ENCODE results near the gene MAP6. TPM values are rescaled to one million over a fixed set of nuclear protein-coding genes. Genes with fewer than 3 reads are reported as not detected.

Gene MAP6
- total and polyA plus RNA-seq, 10 of the 15 experiments (the other 5 are each of a cell fraction or from before 2014, with no cell fraction given): 0.06 to 0.19 (median 0.11) TPM; not detected in 5

- no peak for TF ChIP-seq SIX5 (IDR thresholded peaks at IDR 0.05; ENCODE audit: low read depth, low read length, severe bottlenecking)
- TF ChIP-seq ZNF622 (IDR thresholded peaks at IDR 0.05): no peak
- TF ChIP-seq SUPT20H (IDR thresholded peaks at IDR 0.05; ENCODE audit: borderline replicate concordance, control insufficient read depth, low read depth, low read length): no peak
Measured at GRCh38 chr11:75571625-75572024, 97.2 kb downstream of the MAP6 start (continued).

- WGBS (ENCODE audit: insufficient coverage, insufficient replicate concordance, low lambda C conversion rate, missing lambda C conversion rate): 63% methylated on average over 9 of the region's 9 CpGs
- Histone ChIP-seq H3K4me2 (ENCODE audit: control insufficient read depth, insufficient read depth) (no peak overlapping the region), H3K79me2 (ENCODE audit: control insufficient read depth, insufficient read depth, low read length) (no peaks in the 10 kb centered on the region), H3K4me3 (no peak overlapping the region), H4K20me1 (ENCODE audit: control insufficient read depth, insufficient read depth) (no peaks in the 10 kb centered on the region), H2AFZ (ENCODE audit: control insufficient read depth, low read depth, low read length) (no peak overlapping the region), H3K9ac (ENCODE audit: control insufficient read depth, insufficient read depth, low read length) (no peak overlapping the region), H3K4me1 (ENCODE audit: control insufficient read depth, insufficient read depth, low read length) (no peaks in the 10 kb centered on the region), H3K9me3 (replicated peaks; ENCODE audit: control insufficient read depth, insufficient read depth, low read length) (no peaks in the 10 kb centered on the region), H3K27ac (ENCODE audit: control insufficient read depth, insufficient read depth) (no peak overlapping the region), H3K27me3 (replicated peaks in 1 of 2; ENCODE audit: control insufficient read depth in 2 of 2, insufficient read depth in 2 of 2, low read length in 1 of 2) (no peaks in the 10 kb centered on the region), H3K36me3 (ENCODE audit: control insufficient read depth in 2 of 2, insufficient read depth in 2 of 2, low read length in 1 of 2) (peaks cover 4 to 12% of the 10 kb centered on the region in 2 experiments; a peak in 3 of 4 replicates)
- FAIRE-seq (no peak), DNase-seq (ENCODE audit: low read depth, low spot score) (no peak), ATAC-seq (no peak)
- no TSS peak for BruUV-seq (replicated peaks)
- intact Hi-C loops (cut with micrococcal nuclease; ENCODE audit: unreplicated experiment): no loop called here
- RAD21 ChIA-PET (ENCODE audit: unreplicated experiment): no interaction called here
- SMC1A ChIA-PET (ENCODE audit: uncharacterized antibody, unreplicated experiment): interaction anchor here (1.2 kb wide), 1 partner anchor 12 kb away, joined by 4 read pairs; no protein-coding TSS in a partner anchor
- CTCF ChIA-PET: no interaction called here
- no peak for TF ChIP-seq CBX5 (IDR thresholded peaks at IDR 0.05; ENCODE audit: low read depth)
- TF ChIP-seq ZNF592 (IDR thresholded peaks at IDR 0.05): no peak
- TF ChIP-seq RFX5 (IDR thresholded peaks at IDR 0.05; ENCODE audit: low read depth, low read length): no peak
- no peak for TF ChIP-seq MEF2B (IDR thresholded peaks at IDR 0.05; ENCODE audit: partially characterized antibody, poor library complexity, severe bottlenecking)
- TF ChIP-seq ASH2L (IDR thresholded peaks at IDR 0.05; ENCODE audit: borderline replicate concordance, low read depth): no peak
- TF ChIP-seq CEBPZ (IDR thresholded peaks at IDR 0.05; ENCODE audit: low read depth, low read length): no peak
- TF ChIP-seq SMC3 (IDR thresholded peaks at IDR 0.05; ENCODE audit: borderline replicate concordance, low read length): no peak
- no peak for TF ChIP-seq IKZF2 (IDR thresholded peaks at IDR 0.05)
- in situ Hi-C loops (cut with MboI): no loop called here
- POLR2A ChIA-PET: no interaction called here
Measured at GRCh38 chr11:75570559-75571139, 98.2 kb downstream of the MAP6 start.

Data from GM12878 (cell line).